DMS153 (cell line): ENCODE results near the gene THAP5.
"Not testable (repeated sequence)": the region's sequence is repeated elsewhere in the genome, so short reads cannot be mapped to it uniquely, and the experiment has no call there.

ENCODE experiments used
- DNase-seq: peaks from one replicate; lab custom pipeline; 2025; lab: John Stamatoyannopoulos, UW

The THAP5 gene

GRCh38 chr7:108585843-108586242 lies 16.3 kb upstream of the THAP5 start:
- DNase-seq, result no peak

DNA sequence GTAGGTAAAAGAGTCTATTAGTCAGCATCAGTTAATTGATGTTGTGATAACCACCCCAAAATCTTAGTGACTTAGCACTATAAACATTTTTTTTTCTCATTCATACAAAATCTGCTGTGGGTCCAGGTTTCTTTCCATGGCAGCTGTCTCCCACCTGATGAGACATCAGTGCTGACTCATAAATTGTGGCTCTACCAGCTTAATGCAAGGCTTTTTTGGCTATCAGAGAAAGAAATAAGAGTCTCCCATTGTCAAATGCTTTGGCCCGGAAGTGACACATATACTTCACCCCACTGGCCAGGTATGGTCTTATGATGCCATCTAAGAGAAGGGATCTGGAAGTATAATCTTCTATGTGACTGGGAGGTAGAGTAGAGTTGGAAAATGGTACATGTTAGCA lies 14.7 kb upstream of the THAP5 start:
- DNase-seq, result no peak

GRCh38 chr7:108581655-108582491 lies 12.4 kb upstream of the THAP5 start:
- DNase-seq, result no peak

- DNase-seq, result no peak
These were observed 10.8 kb upstream of the THAP5 start for GRCh38 chr7:108580298-108580697.

DNA sequence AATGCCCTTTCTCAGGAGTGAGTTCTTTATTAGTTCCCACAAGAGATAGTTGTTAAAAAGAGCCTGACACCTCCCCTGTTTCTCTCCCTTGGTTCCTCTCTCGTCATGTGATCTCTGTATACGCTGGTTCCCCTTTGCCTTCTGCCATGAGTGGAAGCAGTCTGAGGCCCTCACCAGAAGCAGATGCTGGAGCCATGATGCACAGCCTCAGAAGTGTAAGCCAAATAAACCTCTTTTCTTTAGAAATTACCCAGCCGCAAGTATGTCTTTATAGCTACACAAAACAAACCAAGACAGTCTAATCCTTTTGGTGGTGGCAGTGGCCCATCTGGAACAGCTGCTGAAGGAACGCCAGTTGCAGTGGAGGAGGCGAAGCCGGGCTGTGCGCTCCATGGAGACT lies 9.4 kb upstream of the THAP5 start:
- DNase-seq, result no peak

DNA sequence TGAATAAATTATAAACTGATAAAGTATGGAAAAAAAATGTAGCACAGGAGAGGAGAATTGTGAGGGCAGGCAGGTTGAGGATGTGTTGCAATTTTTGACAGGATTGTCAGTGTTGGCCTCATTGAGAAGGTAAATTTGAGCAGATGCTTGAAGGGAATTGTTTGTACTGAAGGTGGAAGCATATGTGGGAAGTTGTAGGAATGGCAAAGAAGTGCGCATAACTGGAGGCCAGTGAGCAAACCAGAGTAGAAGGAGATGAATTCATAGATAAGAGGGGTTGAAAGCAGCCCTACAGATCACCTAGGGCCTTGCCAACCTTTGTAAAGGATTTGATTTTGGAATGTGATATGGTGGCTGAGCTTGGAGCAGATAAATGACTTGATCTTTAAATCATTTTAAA lies 6.6 kb upstream of the THAP5 start:
- no peak for DNase-seq

DNA sequence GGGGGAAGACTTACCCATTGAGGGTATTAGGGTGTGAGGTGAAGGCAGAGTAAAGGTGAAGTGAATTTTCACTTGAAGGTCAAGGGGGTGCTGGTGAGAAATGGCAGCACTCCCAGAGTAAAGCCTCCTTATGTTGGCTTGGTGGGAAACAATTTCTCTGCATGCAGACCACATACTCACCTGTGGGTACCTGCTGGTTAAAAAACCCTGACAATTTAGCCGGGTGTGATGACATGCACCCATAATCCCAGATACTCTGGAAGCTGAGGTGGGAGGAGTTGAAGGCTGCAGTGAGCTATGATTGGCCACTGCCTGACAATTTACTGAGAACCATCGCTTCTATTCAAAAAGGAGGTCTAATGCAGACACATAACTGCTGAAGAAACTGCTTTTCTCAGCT lies 5.7 kb upstream of the THAP5 start:
- no peak for DNase-seq

- DNase-seq, result no peak
These were observed 3.0 kb upstream of the THAP5 start for GRCh38 chr7:108572480-108572879.

GRCh38 chr7:108570146-108570755 lies 745 bp upstream of the THAP5 start:
- peak; percentile 9 for DNase-seq

- no peak for DNase-seq
These were observed 615 bp downstream of the THAP5 start for GRCh38 chr7:108568801-108569380.

DNA sequence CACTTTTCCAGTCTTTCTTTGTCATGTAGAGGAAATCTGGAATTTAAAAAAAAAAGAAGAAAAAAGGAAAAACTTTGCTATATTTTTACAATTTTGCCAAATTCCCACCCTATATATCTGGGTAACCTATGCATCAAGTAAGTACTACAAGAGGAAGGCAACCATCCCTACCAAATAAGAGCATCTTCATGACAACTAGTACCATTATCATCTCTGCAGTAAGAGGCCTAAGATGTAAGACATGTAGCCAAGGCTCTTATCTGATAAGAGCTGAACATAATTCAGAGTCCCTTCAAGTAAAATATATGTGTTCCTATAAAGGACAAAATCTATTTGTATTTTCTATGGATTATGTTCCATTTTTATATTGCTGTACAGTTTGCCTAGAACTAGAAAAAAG lies 3.5 kb downstream of the THAP5 start:
- DNase-seq, result no peak

DNA sequence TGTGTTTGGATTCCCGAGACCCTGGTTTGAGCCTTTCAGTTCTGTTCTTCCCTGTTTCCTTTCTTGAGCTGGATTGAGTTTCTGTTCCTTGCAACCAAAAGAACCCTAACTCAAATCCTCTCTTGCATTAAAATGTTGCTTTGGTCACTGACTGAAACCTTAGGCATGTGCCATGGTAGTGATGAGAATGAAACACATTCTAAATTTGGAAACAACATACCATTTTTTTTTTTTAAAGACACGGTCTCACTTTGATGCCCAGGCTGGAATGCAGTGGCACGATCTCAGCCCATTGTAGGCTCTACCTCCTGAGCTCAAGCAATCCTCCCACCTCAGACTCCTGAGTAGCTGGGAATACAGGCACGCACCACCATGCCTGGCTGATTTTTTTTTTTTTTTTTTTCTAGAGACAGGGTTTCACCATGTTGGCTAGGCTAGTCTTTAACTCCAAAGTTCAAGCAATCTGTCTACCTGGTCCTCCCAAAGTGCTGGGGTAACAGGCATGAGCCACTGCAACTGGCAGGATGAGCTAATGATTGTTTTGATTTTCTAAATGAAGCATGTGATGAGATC lies 8.4 kb downstream of the THAP5 start:
- no peak for DNase-seq

GRCh38 chr7:108559253-108559652 lies 10.3 kb downstream of the THAP5 start:
- no peak for DNase-seq

DNA sequence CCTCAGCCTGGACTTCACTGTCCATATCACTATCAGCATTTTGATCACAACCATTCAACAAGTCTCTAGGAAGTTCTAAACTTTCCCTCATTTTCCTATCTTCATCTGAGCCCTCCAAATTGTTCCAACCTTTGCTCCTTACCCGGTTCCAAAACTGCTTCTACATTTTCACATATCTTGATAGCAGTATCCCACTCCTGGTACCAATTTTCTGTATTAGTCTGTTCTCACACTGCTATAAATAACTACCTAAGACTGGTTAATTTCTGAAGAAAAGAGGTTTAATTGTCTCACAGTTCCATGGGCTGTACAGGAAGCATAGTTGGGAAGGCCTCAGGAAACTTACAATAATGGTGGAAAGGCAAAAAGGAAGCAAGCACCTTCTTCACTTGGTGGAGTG lies 11.9 kb downstream of the THAP5 start:
- no peak for DNase-seq

DNA sequence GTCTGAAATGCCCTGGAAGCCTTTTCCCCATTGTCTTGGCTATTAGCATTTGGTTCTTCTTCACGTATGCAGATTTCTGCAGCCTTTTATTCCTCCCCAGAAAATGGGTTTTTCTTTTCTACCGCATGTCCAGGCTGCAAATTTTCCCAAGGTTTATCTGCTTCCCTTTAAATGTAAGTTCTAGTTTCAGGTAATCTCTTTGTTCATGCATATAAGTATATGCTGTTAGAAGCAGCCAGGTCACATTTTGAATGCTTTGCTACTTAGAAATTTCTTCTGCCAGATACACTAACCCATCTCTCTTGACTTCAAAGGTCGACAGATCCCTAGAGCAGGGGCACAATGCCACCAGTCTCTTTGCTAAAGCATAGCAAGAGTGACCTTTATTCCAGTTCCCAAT lies 12.3 kb downstream of the THAP5 start:
- no peak for DNase-seq

DNA sequence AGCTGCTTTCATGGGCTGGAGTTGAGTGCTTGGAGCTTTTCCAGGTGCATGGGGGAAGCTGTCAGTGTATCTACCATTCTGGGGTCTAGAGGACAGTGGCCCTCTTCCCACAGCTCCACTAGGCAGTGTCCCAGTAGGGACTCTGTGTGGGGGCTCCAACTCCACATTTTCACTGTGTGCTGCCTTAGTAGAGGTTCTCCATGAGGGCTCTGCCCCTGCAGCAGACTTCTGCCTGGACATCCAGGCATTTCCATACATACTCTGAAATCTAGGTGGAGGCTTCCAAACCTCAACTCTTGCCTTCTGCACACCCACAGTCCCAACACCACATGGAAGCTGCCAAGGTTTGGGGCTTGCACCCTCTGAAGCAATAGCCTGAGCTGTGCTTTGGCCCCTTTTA lies 12.8 kb downstream of the THAP5 start:
- DNase-seq, result not testable (repeated sequence)

- not testable (repeated sequence) for DNase-seq
These were observed 21.2 kb downstream of the THAP5 start for GRCh38 chr7:108548141-108548896.

DNA sequence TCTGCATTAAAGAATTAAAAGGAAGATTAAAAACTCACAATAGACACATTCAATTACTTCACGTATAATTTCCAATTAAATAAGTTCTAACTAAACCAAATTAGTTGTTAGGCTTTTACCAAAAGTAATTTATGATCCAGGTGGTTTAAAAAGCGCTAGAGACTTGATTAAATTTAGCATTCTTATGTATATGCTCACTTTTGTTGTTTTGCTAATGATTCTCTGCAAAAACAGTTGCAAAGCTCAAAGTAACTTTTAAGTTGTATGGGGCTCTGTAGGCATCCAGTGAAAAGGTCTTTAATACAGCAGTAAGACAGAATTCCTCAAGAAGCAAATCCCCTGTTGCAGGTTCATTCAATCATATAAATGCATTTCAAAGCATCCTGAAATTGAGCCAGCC lies 28.0 kb downstream of the THAP5 start:
- DNase-seq, result no peak

DNA sequence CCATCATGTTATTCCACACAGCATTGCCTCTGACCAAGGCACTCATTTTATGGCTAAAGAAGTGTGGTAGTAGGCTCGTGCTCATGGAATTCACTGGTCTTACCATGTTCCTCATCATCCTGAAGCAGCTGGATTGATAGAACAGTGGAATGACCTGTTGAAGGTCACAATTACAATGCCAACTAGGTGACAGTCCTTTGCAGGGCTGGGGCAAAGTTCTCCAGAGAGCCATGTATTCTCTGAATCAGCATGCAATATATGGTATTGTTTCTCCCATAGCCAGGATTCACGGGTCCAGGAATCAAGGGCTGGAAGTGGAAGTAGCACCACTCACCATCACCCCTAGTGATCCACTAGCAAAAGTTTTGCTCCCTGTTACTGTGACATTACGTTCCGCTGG lies 30.8 kb downstream of the THAP5 start:
- not testable (repeated sequence) for DNase-seq

GRCh38 chr7:108538236-108538635 lies 31.3 kb downstream of the THAP5 start:
- not testable (repeated sequence) for DNase-seq

- no peak for DNase-seq
These were observed 32.3 kb downstream of the THAP5 start for GRCh38 chr7:108537229-108537628.

DNA sequence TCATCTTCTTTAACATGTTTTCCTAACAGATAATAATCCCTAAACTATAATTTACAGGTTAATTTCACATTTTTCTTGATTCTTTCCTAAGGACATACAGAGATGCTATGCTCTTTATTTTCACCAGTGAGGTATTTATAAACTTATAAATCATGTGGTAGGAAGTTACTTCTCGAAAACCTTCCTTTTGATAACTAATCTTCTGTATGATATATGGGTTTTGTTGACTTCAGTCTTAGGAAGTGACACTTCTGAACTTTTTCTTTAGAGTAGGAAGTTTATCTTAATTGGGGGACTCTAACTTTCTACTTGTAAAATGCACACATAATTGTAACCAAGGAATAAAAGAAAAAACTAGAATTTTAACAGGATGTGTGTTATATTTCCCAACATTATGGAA lies 33.8 kb downstream of the THAP5 start:
- no peak for DNase-seq
